CD4-positive, alpha-beta T cell (primary cell): ENCODE data around the gene ADGRG2. TPM values are rescaled to one million over a fixed set of nuclear protein-coding genes. Genes with fewer than 3 reads are reported as not detected.

Source experiments
- ATAC-seq: fragments of 200-7000 bp; cut with Tn5 transposase; one replicate; pipeline ENCODE4 v1.10.0; 2022; ENCODE audit warnings: mild to moderate bottlenecking; ENCODE audit not compliant: poor library complexity
- CTCF ChIA-PET: fragments of 350-600 bp; sonication (Branson Sonifier 250); formaldehyde crosslinking; loops from one replicate; lab custom pipeline; 2021; ENCODE audit warnings: antibody characterized with exemption, inconsistent platforms; lab: Charles Lee
- POLR2A ChIA-PET: fragments of 350-600 bp; sonication (Branson Sonifier 250); formaldehyde crosslinking; loops from one replicate; lab custom pipeline; 2021; ENCODE audit warnings: antibody characterized with exemption, inconsistent platforms; lab: Charles Lee
- DNase-seq, 14 experiments: peaks; one replicate each; pipeline ENCODE4 v3.0.0-alpha.2; 2013 to 2020; ENCODE audit warnings: mixed read lengths in 2 of 14
- H3K27ac ChIP-seq, 2 donors: one replicate each; pipeline versions ENCODE4 v1.5.1 to v1.7.0; 2013; ENCODE audit warnings: low read length in 2 of 2, low read depth in 1 of 2, mild to moderate bottlenecking in 1 of 2
- H3K27me3 ChIP-seq, 2 experiments: 1 replicate in 1 of 2; 2 replicates in 1 of 2; pipeline versions ENCODE4 v1.6.1 to v1.7.0; 2013; ENCODE audit warnings: low read length in 2 of 2, control low read depth in 1 of 2, mild to moderate bottlenecking in 1 of 2, moderate library complexity in 1 of 2; ENCODE audit not compliant: insufficient read depth in 2 of 2, control insufficient read depth in 1 of 2
- H3K36me3 ChIP-seq: one replicate; pipeline ENCODE4 v1.6.1; 2013; ENCODE audit warnings: low read length, control low read depth; ENCODE audit not compliant: insufficient read depth
- H3K4me1 ChIP-seq: one replicate; pipeline ENCODE4 v1.6.1; 2013; ENCODE audit warnings: low read length, control low read depth; ENCODE audit not compliant: insufficient read depth
- H3K4me3 ChIP-seq: one replicate; pipeline ENCODE4 v1.5.1; 2013; ENCODE audit warnings: mild to moderate bottlenecking, low read length, moderate library complexity
- H3K9me3 ChIP-seq, 2 experiments: 1 replicate in 1 of 2; 2 replicates in 1 of 2; pipeline versions ENCODE4 v1.6.1 to v1.7.0; 2013; ENCODE audit warnings: low read length in 2 of 2, mild to moderate bottlenecking in 2 of 2, control low read depth in 1 of 2, moderate library complexity in 1 of 2; ENCODE audit not compliant: control insufficient read depth in 1 of 2, insufficient read depth in 1 of 2
- H3K27ac Mint-ChIP-seq: one replicate; pipeline ENCODE4 v1.8.0; 2020; ENCODE audit warnings: mixed read lengths
- H3K27me3 Mint-ChIP-seq: one replicate; pipeline ENCODE4 v1.8.0; 2021; ENCODE audit warnings: mixed read lengths
- H3K36me3 Mint-ChIP-seq: one replicate; pipeline ENCODE4 v1.8.0; 2021; ENCODE audit warnings: low read depth, mixed read lengths
- H3K4me1 Mint-ChIP-seq: one replicate; pipeline ENCODE4 v1.8.0; 2021; ENCODE audit warnings: low read depth, mixed read lengths
- H3K4me3 Mint-ChIP-seq: one replicate; pipeline ENCODE4 v1.8.0; 2020; ENCODE audit warnings: mild to moderate bottlenecking, mixed read lengths
- H3K9me3 Mint-ChIP-seq: one replicate; pipeline ENCODE4 v1.8.0; 2020; ENCODE audit warnings: mixed read lengths
- intact Hi-C, 2 experiments: fragments of 100-400 bp; cut with DNase I in 1 of 2; cut with micrococcal nuclease in 1 of 2; formaldehyde crosslinking; loops; one replicate each; pipeline versions ENCODE4 v1.15.1 to v1.9.0; 2023 to 2025; cut with DNase I, micrococcal nuclease
- total RNA-seq, 174 experiments: library from RNA in 2 of 174; stranded (reverse) in 2 of 174; gene quantifications; one replicate each; pipeline ENCODE4 v1.2.3 and lab custom pipeline; 2021 to 2026
- TF ChIP-seq, protein P1 (sequence below): fragments of 200-600 bp; IDR thresholded peaks from one replicate; pipeline ENCODE4 v1.8.0; 2022; ENCODE audit warnings: antibody characterized with exemption, mild to moderate bottlenecking

The ADGRG2 gene
- total RNA-seq, 2 experiments from 2014 or later, result not detected

DNA sequence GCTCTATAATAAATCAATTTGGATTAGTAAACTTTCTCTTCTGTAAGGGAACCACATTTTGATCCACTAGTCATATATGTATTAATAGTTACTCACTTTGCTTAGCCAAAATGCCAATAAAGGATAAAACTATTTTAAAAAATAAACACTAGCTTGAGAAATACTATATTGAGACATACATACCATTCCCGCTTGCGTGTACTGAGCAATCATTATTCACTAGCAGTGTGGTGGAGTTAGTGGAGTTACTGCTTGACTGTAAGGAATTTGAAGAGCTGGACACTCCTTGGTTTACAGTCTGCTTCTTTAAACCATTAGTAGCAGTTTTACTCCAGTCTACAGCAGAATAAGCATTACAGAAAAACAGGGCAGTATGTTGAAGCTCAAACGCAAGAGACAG is 127.6 kb downstream of the ADGRG2 start:
- TF ChIP-seq, protein P1, sequence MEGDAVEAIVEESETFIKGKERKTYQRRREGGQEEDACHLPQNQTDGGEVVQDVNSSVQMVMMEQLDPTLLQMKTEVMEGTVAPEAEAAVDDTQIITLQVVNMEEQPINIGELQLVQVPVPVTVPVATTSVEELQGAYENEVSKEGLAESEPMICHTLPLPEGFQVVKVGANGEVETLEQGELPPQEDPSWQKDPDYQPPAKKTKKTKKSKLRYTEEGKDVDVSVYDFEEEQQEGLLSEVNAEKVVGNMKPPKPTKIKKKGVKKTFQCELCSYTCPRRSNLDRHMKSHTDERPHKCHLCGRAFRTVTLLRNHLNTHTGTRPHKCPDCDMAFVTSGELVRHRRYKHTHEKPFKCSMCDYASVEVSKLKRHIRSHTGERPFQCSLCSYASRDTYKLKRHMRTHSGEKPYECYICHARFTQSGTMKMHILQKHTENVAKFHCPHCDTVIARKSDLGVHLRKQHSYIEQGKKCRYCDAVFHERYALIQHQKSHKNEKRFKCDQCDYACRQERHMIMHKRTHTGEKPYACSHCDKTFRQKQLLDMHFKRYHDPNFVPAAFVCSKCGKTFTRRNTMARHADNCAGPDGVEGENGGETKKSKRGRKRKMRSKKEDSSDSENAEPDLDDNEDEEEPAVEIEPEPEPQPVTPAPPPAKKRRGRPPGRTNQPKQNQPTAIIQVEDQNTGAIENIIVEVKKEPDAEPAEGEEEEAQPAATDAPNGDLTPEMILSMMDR, result no peak
- Histone ChIP-seq H3K27ac (no peak overlapping the region), H3K9me3 (no peaks in the 10 kb centered on the region), H3K36me3 (no peaks in the 10 kb centered on the region), H3K4me1 (no peaks in the 10 kb centered on the region), H3K27me3 (no peaks in the 10 kb centered on the region), H3K4me3 (no peak overlapping the region)
- no peaks in the 10 kb centered on the region for H3K9me3 Mint-ChIP-seq
- DNase-seq, result no peak
- ATAC-seq, result no peak
- H3K4me1 Mint-ChIP-seq, result no peaks in the 10 kb centered on the region
- H3K27ac Mint-ChIP-seq, result no peak overlapping the region
- CTCF ChIA-PET, result no interaction called here
- intact Hi-C loops, result no loop called here
- H3K36me3 Mint-ChIP-seq, result no peaks in the 10 kb centered on the region
- no peak overlapping the region for H3K4me3 Mint-ChIP-seq
- H3K27me3 Mint-ChIP-seq, result no peaks in the 10 kb centered on the region
- POLR2A ChIA-PET, result no interaction called here

GRCh38 chrX:18992829-18993228 is 129.4 kb downstream of the ADGRG2 start:
- Mint-ChIP-seq H3K9me3 (no peaks in the 10 kb centered on the region), H3K4me1 (no peaks in the 10 kb centered on the region), H3K27me3 (no peaks in the 10 kb centered on the region), H3K4me3 (no peak overlapping the region), H3K36me3 (no peaks in the 10 kb centered on the region), H3K27ac (no peak overlapping the region)
- no peaks in the 10 kb centered on the region for H3K27me3 ChIP-seq
- H3K4me1 ChIP-seq, result no peaks in the 10 kb centered on the region
- H3K9me3 ChIP-seq, result no peaks in the 10 kb centered on the region
- CTCF ChIA-PET, result no interaction called here
- no peak for ATAC-seq
- DNase-seq, result no peak
- POLR2A ChIA-PET, result no interaction called here
- H3K4me3 ChIP-seq, result no peak overlapping the region
- no peaks in the 10 kb centered on the region for H3K36me3 ChIP-seq
- intact Hi-C loops, result no loop called here
- TF ChIP-seq, protein P1, result no peak
- no peak overlapping the region for H3K27ac ChIP-seq

GRCh38 chrX:18985186-18985435 is 137.2 kb downstream of the ADGRG2 start:
- CTCF ChIA-PET, result interaction anchor here (1.2 kb wide), 1 partner anchor 349 kb away, joined by 5 read pairs; no protein-coding TSS in a partner anchor
- Mint-ChIP-seq H3K27me3 (no peaks in the 10 kb centered on the region), H3K4me1 (peaks cover 21% of the 10 kb centered on the region), H3K4me3 (peak overlapping the region; percentile 92), H3K9me3 (no peaks in the 10 kb centered on the region), H3K27ac (peak overlapping the region; percentile 91), H3K36me3 (no peaks in the 10 kb centered on the region)
- POLR2A ChIA-PET, result interaction anchor here (0.5 to 1.3 kb wide), 5 partner anchors 99 to 903 kb away, joined by 3 to 7 read pairs (median 6); partner anchors contain the start of genes CDKL5, SCML2 and SH3KBP1
- Histone ChIP-seq H3K27ac (peak overlapping the region; percentile 83 to 94), H3K9me3 (no peaks in the 10 kb centered on the region), H3K27me3 (no peaks in the 10 kb centered on the region), H3K4me1 (peaks cover 19% of the 10 kb centered on the region), H3K4me3 (peak overlapping the region; percentile 78), H3K36me3 (no peaks in the 10 kb centered on the region)
- DNase-seq, result no peak
- ATAC-seq, result no peak
- TF ChIP-seq, protein P1, result no peak
- intact Hi-C loops, result loop anchor here (2.0 to 10.0 kb wide), 4 partner anchors 310 to 1280 kb away; partner anchors contain the start of genes PDHA1 (in 1 of the 2), RPS6KA3 (in 1 of the 2), RS1 (in 1 of the 2) and SCML1 (in 1 of the 2)
